ENCODE data around the gene DLX3.
"Not testable (repeated sequence)": the region's sequence is repeated elsewhere in the genome, so short reads cannot be mapped to it uniquely, and the experiment has no call there.

The DLX3 gene

GRCh38 chr17:49995055-49995738, at the start of gene DLX3:
DLX3 (minus strand) TSS chr17:49995224; CDS start chr17:49994998, 226 bp downstream.
- no peak within 1 kb of the TSS for H3K27ac Mint-ChIP-seq
- no peaks in the 10 kb centered on the region for H3K9me3 Mint-ChIP-seq
- peak; percentile 81 for DNase-seq
- peak within 1 kb of the TSS; percentile 82 for H3K4me3 Mint-ChIP-seq
- TF ChIP-seq CTCF (IDR thresholded peaks at IDR 0.05), result no peak
- H3K4me1 Mint-ChIP-seq, result peaks cover 34% of the 10 kb centered on the region
- H3K27me3 Mint-ChIP-seq (ENCODE audit: low read depth, poor library complexity), result peaks cover 96% of the 10 kb centered on the region
- H3K36me3 Mint-ChIP-seq (ENCODE audit: low read depth), result no peaks in the 10 kb centered on the region

GRCh38 chr17:50044483-50044882, 49.5 kb upstream of the DLX3 start:
- no peak for DNase-seq
- H3K27me3 Mint-ChIP-seq (ENCODE audit: low read depth, poor library complexity), result peaks cover 19% of the 10 kb centered on the region
- peaks cover 43% of the 10 kb centered on the region for H3K4me1 Mint-ChIP-seq
- no peak overlapping the region for H3K27ac Mint-ChIP-seq
- H3K9me3 Mint-ChIP-seq, result peaks cover 5% of the 10 kb centered on the region
- H3K36me3 Mint-ChIP-seq (ENCODE audit: low read depth), result no peaks in the 10 kb centered on the region
- no peak overlapping the region for H3K4me3 Mint-ChIP-seq
- no peak for TF ChIP-seq CTCF (IDR thresholded peaks at IDR 0.05)

GRCh38 chr17:50043290-50044148, 48.5 kb upstream of the DLX3 start:
- no peak for DNase-seq
- Mint-ChIP-seq H3K27me3 (ENCODE audit: low read depth, poor library complexity) (peaks cover 18% of the 10 kb centered on the region), H3K4me3 (no peak overlapping the region), H3K27ac (no peak overlapping the region), H3K36me3 (ENCODE audit: low read depth) (no peaks in the 10 kb centered on the region), H3K4me1 (peaks cover 34% of the 10 kb centered on the region), H3K9me3 (peaks cover 5% of the 10 kb centered on the region)
- TF ChIP-seq CTCF (IDR thresholded peaks at IDR 0.05), result no peak

- H3K4me3 Mint-ChIP-seq, result no peak overlapping the region
- no peak for TF ChIP-seq CTCF (IDR thresholded peaks at IDR 0.05)
- no peak overlapping the region for H3K27ac Mint-ChIP-seq
- H3K9me3 Mint-ChIP-seq, result peaks cover 5% of the 10 kb centered on the region
- H3K27me3 Mint-ChIP-seq (ENCODE audit: low read depth, poor library complexity), result peaks cover 18% of the 10 kb centered on the region
- no peak for DNase-seq
- H3K4me1 Mint-ChIP-seq, result peaks cover 34% of the 10 kb centered on the region
- H3K36me3 Mint-ChIP-seq (ENCODE audit: low read depth), result no peaks in the 10 kb centered on the region
Measured at GRCh38 chr17:50042211-50042610, 47.2 kb upstream of the DLX3 start.

- H3K27me3 Mint-ChIP-seq (ENCODE audit: low read depth, poor library complexity), result peaks cover 14% of the 10 kb centered on the region
- not testable (repeated sequence) for H3K27ac Mint-ChIP-seq; DNase-seq; H3K36me3 Mint-ChIP-seq (ENCODE audit: low read depth); H3K9me3 Mint-ChIP-seq; H3K4me3 Mint-ChIP-seq
- peaks cover 41% of the 10 kb centered on the region for H3K4me1 Mint-ChIP-seq
Measured at GRCh38 chr17:50040496-50040895, 45.5 kb upstream of the DLX3 start.

GRCh38 chr17:50039058-50039457, 44.0 kb upstream of the DLX3 start:
- no peak overlapping the region for H3K4me3 Mint-ChIP-seq
- DNase-seq, result no peak
- no peak for TF ChIP-seq CTCF (IDR thresholded peaks at IDR 0.05)
- peaks cover 5% of the 10 kb centered on the region for H3K9me3 Mint-ChIP-seq
- no peak overlapping the region for H3K27ac Mint-ChIP-seq
- no peaks in the 10 kb centered on the region for H3K36me3 Mint-ChIP-seq (ENCODE audit: low read depth)
- peaks cover 14% of the 10 kb centered on the region for H3K27me3 Mint-ChIP-seq (ENCODE audit: low read depth, poor library complexity)
- H3K4me1 Mint-ChIP-seq, result peaks cover 51% of the 10 kb centered on the region
